ENCODE results near the gene NHSL1. TPM values are rescaled to one million over a fixed set of nuclear protein-coding genes. Genes with fewer than 3 reads are reported as not detected.

The NHSL1 gene
- total RNA-seq, 2 donors from 2014 or later = 9.7 to 13.3 TPM

GRCh38 chr6:138509371-138509770, 10.1 kb upstream of the NHSL1 start:
- TF ChIP-seq CTCF (IDR thresholded peaks at IDR 0.05) = no peak
- Histone ChIP-seq H3K27ac (no peak overlapping the region), H3K9me3 (no peaks in the 10 kb centered on the region), H3K27me3 (replicated peaks; ENCODE audit: insufficient read depth) (no peaks in the 10 kb centered on the region), H3K36me3 (no peaks in the 10 kb centered on the region), H3K4me1 (ENCODE audit: control insufficient read depth in 1 of 2, low read depth in 2 of 2) (no peaks in the 10 kb centered on the region), H3K4me3 (no peak overlapping the region)
- DNase-seq (ENCODE audit: low spot score) (no peak), ATAC-seq (ENCODE audit: insufficient number of reproducible peaks, low FRiP score, low read depth) (no peak)

GRCh38 chr6:138508676-138508988, 9.3 kb upstream of the NHSL1 start:
- ATAC-seq (ENCODE audit: insufficient number of reproducible peaks, low FRiP score, low read depth) = no peak
- no peaks in the 10 kb centered on the region for H3K36me3 ChIP-seq
- no peak for DNase-seq (ENCODE audit: low spot score)
- no peaks in the 10 kb centered on the region for H3K27me3 ChIP-seq (replicated peaks; ENCODE audit: insufficient read depth)
- H3K4me1 ChIP-seq (ENCODE audit: control insufficient read depth in 1 of 2, low read depth in 2 of 2) = no peaks in the 10 kb centered on the region
- H3K27ac ChIP-seq = no peak overlapping the region
- H3K4me3 ChIP-seq = no peak overlapping the region
- H3K9me3 ChIP-seq = no peaks in the 10 kb centered on the region
- no peak for TF ChIP-seq CTCF (IDR thresholded peaks at IDR 0.05)

GRCh38 chr6:138507977-138508675, 8.8 kb upstream of the NHSL1 start:
- DNase-seq (ENCODE audit: low spot score) = no peak
- no peak overlapping the region for H3K4me3 ChIP-seq
- no peak overlapping the region for H3K27ac ChIP-seq
- no peaks in the 10 kb centered on the region for H3K9me3 ChIP-seq
- H3K27me3 ChIP-seq (replicated peaks; ENCODE audit: insufficient read depth) = no peaks in the 10 kb centered on the region
- no peak for ATAC-seq (ENCODE audit: insufficient number of reproducible peaks, low FRiP score, low read depth)
- H3K4me1 ChIP-seq (ENCODE audit: control insufficient read depth in 1 of 2, low read depth in 2 of 2) = no peaks in the 10 kb centered on the region
- TF ChIP-seq CTCF (IDR thresholded peaks at IDR 0.05) = no peak
- H3K36me3 ChIP-seq = no peaks in the 10 kb centered on the region

- H3K27ac ChIP-seq = no peak overlapping the region
- H3K4me3 ChIP-seq = no peak overlapping the region
- no peak for DNase-seq (ENCODE audit: low spot score)
- no peaks in the 10 kb centered on the region for H3K36me3 ChIP-seq
- TF ChIP-seq CTCF (IDR thresholded peaks at IDR 0.05) = no peak
- no peaks in the 10 kb centered on the region for H3K4me1 ChIP-seq (ENCODE audit: control insufficient read depth in 1 of 2, low read depth in 2 of 2)
- no peaks in the 10 kb centered on the region for H3K9me3 ChIP-seq
- ATAC-seq (ENCODE audit: insufficient number of reproducible peaks, low FRiP score, low read depth) = no peak
- H3K27me3 ChIP-seq (replicated peaks; ENCODE audit: insufficient read depth) = no peaks in the 10 kb centered on the region
These were observed 5.7 kb upstream of the NHSL1 start for GRCh38 chr6:138504764-138505689.

- no peak for ATAC-seq (ENCODE audit: insufficient number of reproducible peaks, low FRiP score, low read depth)
These were observed 4.8 kb upstream of the NHSL1 start for GRCh38 chr6:138503881-138504680.

More at GRCh38 chr6:138503881-138504680, 4.8 kb upstream of the NHSL1 start:
- Histone ChIP-seq H3K4me3 (no peak overlapping the region), H3K27me3 (replicated peaks; ENCODE audit: insufficient read depth) (no peaks in the 10 kb centered on the region), H3K36me3 (no peaks in the 10 kb centered on the region), H3K9me3 (no peaks in the 10 kb centered on the region), H3K27ac (no peak overlapping the region), H3K4me1 (ENCODE audit: control insufficient read depth in 1 of 2, low read depth in 2 of 2) (no peaks in the 10 kb centered on the region)
- TF ChIP-seq CTCF (IDR thresholded peaks at IDR 0.05) = no peak
- DNase-seq (ENCODE audit: low spot score) = no peak
